Epithelial cell of proximal tubule (primary cell): Measurements from ENCODE around the gene CCDC167. TPM values are rescaled to one million over a fixed set of nuclear protein-coding genes. Genes with fewer than 3 reads are reported as not detected.

ENCODE experiments used
- DNase-seq: peaks from one replicate; pipeline ENCODE4 v3.0.0-alpha.2; 2011; ENCODE audit warnings: low read depth
- H3K4me3 ChIP-seq: 2 replicates; pipeline ENCODE4 v1.5.1; 2011; ENCODE audit warnings: low read depth, mild to moderate bottlenecking, low read length
- total RNA-seq: library from RNA; depleted of rRNA; stranded (reverse); fragments of >200 nt; gene quantifications from 2 replicates; pipeline ENCODE4 v1.2.3, GENCODE V29; 2015
- TF ChIP-seq, protein P1 (sequence below): conservative IDR thresholded peaks from 2 replicates; pipeline ENCODE4 v1.5.1; 2012; ENCODE audit warnings: low read depth, mild to moderate bottlenecking, low read length

Gene CCDC167
- total RNA-seq, 1 donor from 2014 or later: 136 TPM

DNA sequence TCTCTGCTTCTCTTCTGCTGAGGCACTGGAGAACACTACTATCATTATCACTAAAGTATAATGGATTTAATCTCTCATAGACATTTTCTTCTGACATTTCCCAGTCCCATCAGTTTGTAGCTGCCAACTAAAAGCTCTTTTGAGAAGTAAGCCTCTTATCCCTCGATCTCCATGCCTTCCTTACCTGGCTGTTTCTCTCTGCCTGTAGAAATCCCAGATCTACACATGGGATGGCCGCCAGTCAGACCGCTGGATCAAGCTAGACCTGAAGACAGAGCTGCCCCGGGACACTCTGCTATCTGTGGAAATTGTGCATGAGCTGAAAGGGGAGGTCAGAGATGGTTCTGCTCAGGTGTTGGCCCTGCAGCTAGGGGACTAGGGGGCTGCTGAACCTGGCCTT is 25.4 kb downstream of the CCDC167 start:
- no peak for DNase-seq

DNA sequence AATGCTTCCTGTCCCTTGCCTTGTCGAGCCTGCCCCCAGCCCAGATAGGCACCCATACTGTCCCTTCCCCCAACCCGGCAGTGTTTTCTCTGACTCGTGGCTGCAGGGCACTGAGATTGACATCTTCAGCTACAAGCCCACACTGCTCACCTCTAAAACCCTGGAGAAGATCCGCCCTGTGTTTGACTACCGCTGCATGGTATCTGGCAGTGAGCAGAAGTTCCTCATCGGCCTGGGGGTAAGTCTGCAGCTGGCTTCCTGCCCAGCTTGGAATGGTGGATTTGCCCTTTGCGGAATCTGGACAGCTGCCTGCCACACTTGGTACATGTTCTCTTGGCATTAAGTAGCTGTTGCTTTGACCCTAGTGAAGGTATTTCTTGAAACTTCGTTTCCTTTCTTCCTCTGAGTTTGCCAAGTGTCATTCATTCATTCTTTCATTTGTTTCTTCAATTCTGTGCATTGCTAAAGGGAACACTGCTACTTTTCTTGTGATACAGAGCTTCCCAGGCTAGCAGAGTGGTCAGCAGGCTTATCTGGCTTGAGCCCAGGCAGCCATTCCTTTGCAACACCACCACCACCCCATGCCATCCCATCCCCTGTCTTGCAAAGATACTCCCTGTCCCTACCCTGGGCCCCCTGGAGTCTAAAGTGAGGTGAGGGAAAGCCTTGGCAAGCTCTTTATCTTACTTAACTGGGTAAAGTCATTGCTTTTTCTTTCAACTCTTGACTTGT is 26.2 kb downstream of the CCDC167 start:
- H3K4me3 ChIP-seq: no peak overlapping the region
- TF ChIP-seq, protein P1, sequence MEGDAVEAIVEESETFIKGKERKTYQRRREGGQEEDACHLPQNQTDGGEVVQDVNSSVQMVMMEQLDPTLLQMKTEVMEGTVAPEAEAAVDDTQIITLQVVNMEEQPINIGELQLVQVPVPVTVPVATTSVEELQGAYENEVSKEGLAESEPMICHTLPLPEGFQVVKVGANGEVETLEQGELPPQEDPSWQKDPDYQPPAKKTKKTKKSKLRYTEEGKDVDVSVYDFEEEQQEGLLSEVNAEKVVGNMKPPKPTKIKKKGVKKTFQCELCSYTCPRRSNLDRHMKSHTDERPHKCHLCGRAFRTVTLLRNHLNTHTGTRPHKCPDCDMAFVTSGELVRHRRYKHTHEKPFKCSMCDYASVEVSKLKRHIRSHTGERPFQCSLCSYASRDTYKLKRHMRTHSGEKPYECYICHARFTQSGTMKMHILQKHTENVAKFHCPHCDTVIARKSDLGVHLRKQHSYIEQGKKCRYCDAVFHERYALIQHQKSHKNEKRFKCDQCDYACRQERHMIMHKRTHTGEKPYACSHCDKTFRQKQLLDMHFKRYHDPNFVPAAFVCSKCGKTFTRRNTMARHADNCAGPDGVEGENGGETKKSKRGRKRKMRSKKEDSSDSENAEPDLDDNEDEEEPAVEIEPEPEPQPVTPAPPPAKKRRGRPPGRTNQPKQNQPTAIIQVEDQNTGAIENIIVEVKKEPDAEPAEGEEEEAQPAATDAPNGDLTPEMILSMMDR: no peak
- peak; percentile 6 for DNase-seq

More for the DNA sequence above, 25.4 kb downstream of the CCDC167 start:
- TF ChIP-seq, protein P1: no peak
- H3K4me3 ChIP-seq: no peak overlapping the region

DNA sequence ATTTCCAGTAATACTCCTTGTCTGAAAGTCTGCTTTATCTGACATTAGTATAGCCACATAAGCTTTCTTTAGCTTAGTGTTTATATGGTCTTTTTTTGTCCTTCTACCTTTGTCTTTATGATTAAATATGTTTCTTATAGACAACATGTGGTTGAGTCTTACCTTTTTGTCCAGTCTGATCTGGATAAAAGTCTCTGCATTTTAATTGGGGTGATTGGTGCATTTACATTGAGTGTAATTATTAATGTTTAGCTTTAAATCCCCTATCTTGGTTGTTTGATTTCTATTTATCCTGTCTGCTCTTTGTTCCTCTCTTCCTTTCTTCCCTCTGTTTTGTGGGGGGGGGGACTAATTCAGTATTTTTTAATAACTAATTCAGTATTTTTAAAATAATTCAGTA is 32.0 kb downstream of the CCDC167 start:
- TF ChIP-seq, protein P1: no peak
- H3K4me3 ChIP-seq: no peak overlapping the region
- no peak for DNase-seq

DNA sequence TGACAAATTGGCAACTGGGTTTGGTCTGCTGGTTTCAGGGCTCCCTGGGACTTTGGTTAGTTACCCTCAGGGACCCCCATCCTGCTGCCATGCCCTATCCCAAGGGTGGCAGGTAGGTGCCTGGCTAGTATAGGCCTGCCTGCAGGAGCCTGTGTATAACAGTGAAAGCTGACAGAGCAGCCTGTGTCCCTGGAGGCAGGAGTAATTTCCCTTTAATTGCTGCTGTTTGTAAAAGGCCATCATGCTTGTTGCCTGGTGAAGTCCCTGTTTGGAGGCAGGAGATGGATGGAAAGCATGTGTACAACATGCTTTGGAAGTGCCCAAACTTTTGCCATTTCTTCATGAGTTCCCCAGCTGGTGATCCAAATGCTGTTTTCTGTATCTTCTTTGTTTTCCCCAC is 36.6 kb downstream of the CCDC167 start:
- no peak overlapping the region for H3K4me3 ChIP-seq
- TF ChIP-seq, protein P1: no peak
- no peak for DNase-seq

DNA sequence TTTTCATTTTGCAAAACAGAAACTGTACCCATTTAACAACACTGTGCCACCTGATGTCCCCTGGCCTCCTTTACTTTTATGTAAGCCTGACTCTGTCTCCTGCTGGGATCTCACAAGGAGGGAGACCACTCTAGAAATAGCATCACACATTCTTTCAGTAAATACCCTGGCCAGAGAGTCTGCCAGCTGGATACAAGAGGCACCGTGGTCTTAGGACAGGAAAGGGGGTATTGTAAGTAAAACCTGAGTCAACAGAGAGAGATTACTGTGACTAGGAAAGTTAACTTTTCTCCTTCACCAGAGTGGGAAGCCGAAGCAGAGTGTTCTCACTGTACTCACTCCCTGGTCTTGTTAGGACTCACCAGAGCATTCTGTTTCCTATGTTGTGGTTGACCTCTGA is 38.9 kb downstream of the CCDC167 start:
- TF ChIP-seq, protein P1: no peak
- no peak overlapping the region for H3K4me3 ChIP-seq
- DNase-seq: no peak

DNA sequence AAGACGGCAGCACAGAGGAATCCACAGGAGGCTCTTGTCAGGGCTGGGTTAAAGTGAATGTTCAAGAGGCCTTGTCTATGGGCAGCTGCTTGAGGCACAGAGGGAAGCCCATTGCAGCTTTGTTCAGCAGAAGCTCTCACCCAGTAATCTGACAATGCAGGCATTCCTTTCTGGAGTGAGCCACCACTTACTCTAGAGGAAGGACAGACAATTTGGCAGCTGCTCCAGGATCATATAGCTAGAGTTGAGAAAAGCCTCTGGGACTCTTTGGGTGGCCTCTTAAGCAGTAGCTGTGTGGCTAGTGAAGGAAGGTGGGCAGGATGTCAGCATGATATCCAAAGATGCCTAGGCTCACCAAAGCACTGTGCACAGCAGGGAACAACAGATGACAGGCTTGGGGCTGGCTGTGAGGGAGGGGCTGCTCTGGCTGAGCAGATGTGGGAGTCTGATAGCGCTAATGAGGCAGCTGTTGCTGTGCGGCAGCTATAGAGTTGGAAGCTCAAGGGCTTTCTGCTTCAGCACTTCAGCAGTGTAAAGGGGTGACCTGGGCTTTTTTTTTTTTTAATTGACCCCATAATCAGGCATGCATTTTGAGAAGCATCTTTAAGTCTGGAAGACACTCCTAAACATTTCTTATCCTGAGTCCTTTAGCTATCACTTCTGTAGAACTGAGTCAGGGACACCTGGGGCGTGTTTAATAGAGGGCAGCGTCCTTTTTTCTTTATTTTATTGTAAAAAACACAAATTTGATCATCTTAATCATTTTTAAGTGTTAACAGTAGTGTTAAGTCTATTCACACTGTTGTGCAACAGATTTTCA is 39.5 kb downstream of the CCDC167 start:
- H3K4me3 ChIP-seq: no peak overlapping the region
- no peak for DNase-seq
- TF ChIP-seq, protein P1: no peak
